ENCODE data around the gene KIF19. TPM values are rescaled to one million over a fixed set of nuclear protein-coding genes. Genes with fewer than 3 reads are reported as not detected.

Gene KIF19
- total and polyA plus RNA-seq, 2 of the 8 experiments (the other 6 are each of a cell fraction or from before 2014, with no cell fraction given), result 0.52 to 0.77 TPM

DNA sequence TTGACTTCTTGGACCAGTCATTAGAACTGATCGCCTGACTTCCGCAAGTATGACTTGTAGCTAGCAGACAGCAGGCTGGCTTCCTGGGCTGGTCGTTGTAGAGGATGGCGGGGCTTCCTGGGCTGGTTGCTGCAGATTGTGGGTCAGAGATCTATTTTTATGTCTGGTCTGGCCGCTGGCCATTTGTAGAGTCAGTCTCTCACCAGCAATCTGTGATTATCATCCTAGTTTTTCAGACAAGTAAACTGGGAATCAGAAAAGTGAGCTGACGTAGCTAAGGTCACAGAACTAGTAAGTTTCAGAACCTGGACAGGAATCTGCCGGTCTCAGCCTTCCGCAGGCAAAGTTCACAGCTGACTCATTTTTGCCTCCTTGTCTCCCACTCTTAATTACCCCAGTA, 60.4 kb downstream of the KIF19 start:
- H3K23ac ChIP-seq (ENCODE audit: insufficient read length), result no peak overlapping the region
- H2BK120ac ChIP-seq (replicated peaks; ENCODE audit: low read depth, low read length), result no peak overlapping the region
- H3K27ac ChIP-seq (ENCODE audit: low read depth, low read length), result no peak overlapping the region
- no peak overlapping the region for H4K5ac ChIP-seq (ENCODE audit: insufficient read length, low read depth, low read length)
- H2BK5ac ChIP-seq (ENCODE audit: low read depth, low read length), result no peak overlapping the region
- H3K4me2 ChIP-seq (ENCODE audit: insufficient read depth in 1 of 2, low read depth in 2 of 2, low read length in 2 of 2), result no peak overlapping the region
- H3K4me1 ChIP-seq (replicated peaks in 1 of 4; ENCODE audit: control insufficient read depth in 3 of 4, insufficient read depth in 4 of 4, low read length in 3 of 4), result peaks cover 5 to 20% (median 12%) of the 10 kb centered on the region in 4 experiments
- H2AK5ac ChIP-seq (ENCODE audit: low read depth, low read length), result no peak overlapping the region
- ChIA-PET POLR2A (ENCODE audit: partially characterized antibody) (interaction anchor here (1.5 kb wide), 1 partner anchor 57 kb away, joined by 4 read pairs; no protein-coding TSS in a partner anchor), CTCF (ENCODE audit: partially characterized antibody) (interaction anchor here (0.7 to 1.5 kb wide), 7 partner anchors 18 to 71 kb away, joined by 3 to 7 read pairs (median 3); no protein-coding TSS in a partner anchor)
- no peak overlapping the region for H4K8ac ChIP-seq (ENCODE audit: extremely low read depth, insufficient read depth, low read length)
- no peaks in the 10 kb centered on the region for H3K9me3 ChIP-seq (ENCODE audit: insufficient read depth in 2 of 2, low read depth in 1 of 2, low read length in 1 of 2)
- no peak overlapping the region; a peak in 1 of 7 replicates for H3K9ac ChIP-seq (replicated peaks in 1 of 4; ENCODE audit: extremely low read depth in 1 of 4, low read depth in 3 of 4, low read length in 3 of 4)
- FAIRE-seq (no peak), DNase-seq (ENCODE audit: low read depth in 1 of 2, low spot score in 2 of 2) (no peak)
- H3K56ac ChIP-seq (replicated peaks; ENCODE audit: insufficient read length, low read depth, low read length), result no peak overlapping the region
- no peak overlapping the region for H2AFZ ChIP-seq (ENCODE audit: low read length)
- no peak overlapping the region for H2BK12ac ChIP-seq (ENCODE audit: low read depth, low read length)
- TF ChIP-seq GABPA (IDR thresholded peaks at IDR 0.05; ENCODE audit: borderline replicate concordance, insufficient read depth, low read length) (no peak), RFX5 (IDR thresholded peaks at IDR 0.05; ENCODE audit: borderline replicate concordance, low read depth, low read length) (no peak), CHD2 (IDR thresholded peaks at IDR 0.05; ENCODE audit: low read length) (no peak), ASH2L (IDR thresholded peaks at IDR 0.05; ENCODE audit: low read length) (no peak), SIX5 (IDR thresholded peaks at IDR 0.05; ENCODE audit: low read depth, low read length) (no peak), CBX5 (IDR thresholded peaks at IDR 0.05; ENCODE audit: low read depth, low read length) (no peak), POLR2A (IDR thresholded peaks at IDR 0.05; ENCODE audit: control extremely low read depth in 1 of 2, low read depth in 2 of 2, low read length in 2 of 2) (no peak), SP1 (IDR thresholded peaks at IDR 0.05; ENCODE audit: low read depth, low read length) (no peak), PHF8 (conservative IDR thresholded peaks at IDR 0.05; ENCODE audit: low read depth, low read length) (no peak), EZH2 (IDR thresholded peaks at IDR 0.05; ENCODE audit: low read depth, low read length, severe bottlenecking) (no peak), POLR2AphosphoS5 (IDR thresholded peaks at IDR 0.05; ENCODE audit: low read depth, low read length) (no peak), TAF7 (optimal IDR thresholded peaks at IDR 0.05; ENCODE audit: borderline replicate concordance, low read depth, low read length) (no peak), SUZ12 (IDR thresholded peaks at IDR 0.05; ENCODE audit: low read length) (no peak), KDM1A (IDR thresholded peaks at IDR 0.05; ENCODE audit: borderline replicate concordance, low read length) (no peak)
- TF ChIP-seq, protein P1, sequence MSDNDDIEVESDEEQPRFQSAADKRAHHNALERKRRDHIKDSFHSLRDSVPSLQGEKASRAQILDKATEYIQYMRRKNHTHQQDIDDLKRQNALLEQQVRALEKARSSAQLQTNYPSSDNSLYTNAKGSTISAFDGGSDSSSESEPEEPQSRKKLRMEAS (IDR thresholded peaks at IDR 0.05), result no peak
- H3K14ac ChIP-seq (ENCODE audit: insufficient read length), result no peak overlapping the region
- no peaks in the 10 kb centered on the region for H3K79me1 ChIP-seq (ENCODE audit: low read depth, low read length)
- WGBS, 2 experiments (ENCODE audit: extremely low coverage in 1 of 2, insufficient coverage in 1 of 2, insufficient read length in 1 of 2, insufficient replicate concordance in 2 of 2, low coverage in 1 of 2, low lambda C conversion rate in 2 of 2, missing lambda C conversion rate in 1 of 2), result 92% methylated on average over 8 of the region's 8 CpGs; no CpG with 5 or more reads in 1 of the 2 experiments
- H3K36me3 ChIP-seq (ENCODE audit: control insufficient read depth in 2 of 4, insufficient read depth in 4 of 4, low read length in 3 of 4), result no peaks in the 10 kb centered on the region
- H2BK15ac ChIP-seq (ENCODE audit: low read length), result no peak overlapping the region
- no peaks in the 10 kb centered on the region for H4K20me1 ChIP-seq (replicated peaks in 1 of 2; ENCODE audit: control insufficient read depth in 1 of 2, insufficient read depth in 2 of 2, low read length in 2 of 2)
- no peak overlapping the region for H3K18ac ChIP-seq (ENCODE audit: extremely low read depth, low read length)
- H3K27me3 ChIP-seq (replicated peaks in 1 of 4; ENCODE audit: control insufficient read depth in 3 of 4, extremely low read depth in 1 of 4, insufficient read depth in 3 of 4, low read length in 3 of 4), result no peaks in the 10 kb centered on the region; a peak in 1 of 7 replicates
- no peaks in the 10 kb centered on the region for H3K23me2 ChIP-seq (ENCODE audit: low read depth, low read length)
- peak overlapping the region; percentile 1; the same call in 1 of the 2 replicates for H2BK20ac ChIP-seq (ENCODE audit: low read length)
- H3K4me3 ChIP-seq (ENCODE audit: extremely low read depth in 1 of 4, insufficient read depth in 2 of 4, low read depth in 3 of 4, low read length in 4 of 4), result no peak overlapping the region
- H3K4ac ChIP-seq (replicated peaks; ENCODE audit: insufficient read length, low read depth, low read length), result no peak overlapping the region
- H3K79me2 ChIP-seq (ENCODE audit: control insufficient read depth in 1 of 2, insufficient read depth in 2 of 2, low read length in 2 of 2), result no peaks in the 10 kb centered on the region
- H4K91ac ChIP-seq (replicated peaks; ENCODE audit: insufficient read length, low read length), result no peak overlapping the region

All from H1 (cell line).